GM23338 (cell line): ENCODE data around the gene NARS2. TPM values are rescaled to one million over a fixed set of nuclear protein-coding genes. Genes with fewer than 3 reads are reported as not detected.

ENCODE experiments used
- ATAC-seq: fragments of 200-7000 bp; cut with Tn5 transposase; 3 replicates; pipeline ENCODE4 v1.9.1; 2020
- DNase-seq: peaks from one replicate; pipeline ENCODE4 v3.0.0-alpha.2; 2015; ENCODE audit warnings: low spot score
- H2AFZ ChIP-seq: fragments of 200-600 bp; sonication (generic); 2 replicates; pipeline ENCODE4 v1.8.0; 2016; ENCODE audit warnings: antibody characterized with exemption, mild to moderate bottlenecking, moderate library complexity
- H3F3A ChIP-seq: fragments of 200-600 bp; sonication (generic); replicated peaks from 2 replicates; pipeline ENCODE4 v1.8.0; 2017; ENCODE audit warnings: antibody characterized with exemption, mixed run types, low read depth
- H3K27ac ChIP-seq: fragments of 200-600 bp; sonication (generic); 2 replicates; pipeline ENCODE4 v1.6.1; 2016; ENCODE audit warnings: low read depth
- H3K27me3 ChIP-seq: fragments of 200-600 bp; sonication (generic); 2 replicates; pipeline ENCODE4 v1.8.0; 2016; ENCODE audit warnings: mild to moderate bottlenecking, mixed run types, moderate library complexity; ENCODE audit not compliant: insufficient read depth
- H3K36me3 ChIP-seq: fragments of 200-600 bp; sonication (generic); 2 replicates; pipeline ENCODE4 v1.8.0; 2016; ENCODE audit warnings: mild to moderate bottlenecking; ENCODE audit not compliant: insufficient read depth
- H3K4me1 ChIP-seq: fragments of 200-600 bp; sonication (generic); 2 replicates; pipeline ENCODE4 v1.8.0; 2016; ENCODE audit warnings: mild to moderate bottlenecking, moderate library complexity; ENCODE audit not compliant: insufficient read depth
- H3K4me2 ChIP-seq: fragments of 200-600 bp; sonication (generic); 2 replicates; pipeline ENCODE4 v1.7.1; 2017; ENCODE audit warnings: mixed run types
- H3K4me3 ChIP-seq: fragments of 200-600 bp; sonication (generic); 2 replicates; pipeline ENCODE4 v1.6.1; 2016; ENCODE audit warnings: mixed run types
- H3K79me2 ChIP-seq: fragments of 200-600 bp; sonication (generic); replicated peaks from 2 replicates; pipeline ENCODE4 v1.8.0; 2017; ENCODE audit warnings: mild to moderate bottlenecking; ENCODE audit not compliant: insufficient read depth
- H3K9me2 ChIP-seq: fragments of 200-600 bp; sonication (generic); 2 replicates; pipeline ENCODE4 v1.8.0; 2017; ENCODE audit not compliant: insufficient read depth
- H4K20me1 ChIP-seq: fragments of 200-600 bp; sonication (generic); replicated peaks from 2 replicates; pipeline ENCODE4 v1.8.0; 2017; ENCODE audit warnings: mild to moderate bottlenecking; ENCODE audit not compliant: insufficient read depth
- H3K27ac Mint-ChIP-seq: 2 replicates; pipeline ENCODE4 v1.8.0; 2020; ENCODE audit warnings: inconsistent platforms, mild to moderate bottlenecking, moderate library complexity, mixed read lengths
- H3K27me3 Mint-ChIP-seq: 3 replicates; pipeline ENCODE4 v1.8.0; 2022; ENCODE audit warnings: low read depth, mild to moderate bottlenecking, moderate library complexity, mixed read lengths, inconsistent platforms; ENCODE audit not compliant: insufficient read depth, poor library complexity
- H3K36me3 Mint-ChIP-seq: 3 replicates; pipeline ENCODE4 v1.8.0; 2021; ENCODE audit warnings: low read depth, mild to moderate bottlenecking, inconsistent platforms, moderate library complexity, mixed read lengths
- H3K4me1 Mint-ChIP-seq: 3 replicates; pipeline ENCODE4 v1.8.0; 2020; ENCODE audit warnings: mild to moderate bottlenecking, inconsistent platforms, mixed read lengths
- H3K4me3 Mint-ChIP-seq: 3 replicates; pipeline ENCODE4 v1.8.0; 2021; ENCODE audit warnings: moderate library complexity, mild to moderate bottlenecking, inconsistent platforms, mixed read lengths
- H3K9me3 Mint-ChIP-seq: 3 replicates; pipeline ENCODE4 v1.8.0; 2020; ENCODE audit warnings: moderate library complexity, mild to moderate bottlenecking, inconsistent platforms, mixed read lengths
- CREB1 ChIP-seq: fragments of 250-450 bp; sonication (Bioruptor Pico); IDR thresholded peaks from 2 replicates; pipeline ENCODE4 v1.5.0; 2020; ENCODE audit warnings: low read depth, mild to moderate bottlenecking, moderate library complexity
- EZH2 ChIP-seq: fragments of 200-600 bp; sonication (generic); IDR thresholded peaks from one replicate; pipeline ENCODE4 v1.8.0; 2017; ENCODE audit warnings: antibody characterized with exemption, mild to moderate bottlenecking, low read depth; ENCODE audit not compliant: unreplicated experiment
- EZH2phosphoT487 ChIP-seq: fragments of 200-600 bp; sonication (generic); IDR thresholded peaks from one replicate; pipeline ENCODE4 v1.8.1; 2018; ENCODE audit warnings: antibody characterized with exemption; ENCODE audit not compliant: unreplicated experiment
- JUNB ChIP-seq: IDR thresholded peaks from one replicate; pipeline ENCODE4 v1.6.1; 2016; ENCODE audit warnings: antibody characterized with exemption; ENCODE audit not compliant: unreplicated experiment
- NANOG ChIP-seq: IDR thresholded peaks from 2 replicates; pipeline ENCODE4 v1.6.1; 2016; ENCODE audit warnings: antibody characterized with exemption, borderline replicate concordance
- POLR2AphosphoS5 ChIP-seq: IDR thresholded peaks from 2 replicates; pipeline ENCODE4 v1.6.1; 2016; ENCODE audit warnings: antibody characterized with exemption, low read depth
- STAT1 ChIP-seq: IDR thresholded peaks from one replicate; pipeline ENCODE4 v1.6.1; 2016; ENCODE audit warnings: antibody characterized with exemption; ENCODE audit not compliant: unreplicated experiment
- ZNF114 ChIP-seq: fragments of 250-450 bp; sonication (Bioruptor Pico); IDR thresholded peaks from 2 replicates; pipeline ENCODE4 v1.5.0; 2020; ENCODE audit warnings: mild to moderate bottlenecking, moderate library complexity
- ZNF331 ChIP-seq: fragments of 250-450 bp; sonication (Bioruptor Pico); IDR thresholded peaks from 2 replicates; pipeline ENCODE4 v1.5.0; 2020; ENCODE audit warnings: low read depth, mild to moderate bottlenecking, moderate library complexity
- polyA plus RNA-seq: library from polyadenylated mRNA; unstranded; fragments of >200 nt; fragmentation: Nextera tagmentation; extraction: Ambion mirVana; gene quantifications from 2 replicates; pipeline ENCODE4 v1.2.1, GENCODE V29; 2016
- total RNA-seq: library from RNA; depleted of rRNA; stranded (reverse); fragments of >200 nt; shearing (Covaris generic); gene quantifications from 2 replicates; pipeline ENCODE4 v1.2.3, GENCODE V29; 2014
- TF ChIP-seq, protein P1 (sequence below): IDR thresholded peaks from 2 replicates; pipeline ENCODE4 v1.6.1; 2016; ENCODE audit warnings: antibody characterized with exemption
- TF ChIP-seq, protein P2 (sequence below): IDR thresholded peaks from one replicate; pipeline ENCODE4 v1.6.1; 2018; ENCODE audit warnings: antibody characterized with exemption; ENCODE audit not compliant: unreplicated experiment
- TF ChIP-seq, protein P3 (sequence below), 2 experiments: fragments of 200-600 bp in 1 of 2; sonication (generic) in 1 of 2; conservative IDR thresholded peaks; 2 replicates each; pipeline versions ENCODE4 v1.5.1 to v1.6.1; 2016 to 2017; ENCODE audit warnings: antibody characterized with exemption in 2 of 2, low read depth in 2 of 2, mild to moderate bottlenecking in 2 of 2, moderate library complexity in 1 of 2
- TF ChIP-seq, protein P4 (sequence below): fragments of 250-450 bp; sonication (Bioruptor Pico); IDR thresholded peaks from 2 replicates; pipeline ENCODE4 v1.5.0; 2020; ENCODE audit warnings: mild to moderate bottlenecking, moderate library complexity

The NARS2 gene
- total and polyA plus RNA-seq, 2 experiments from 2014 or later: 45.7 to 62.0 TPM

DNA sequence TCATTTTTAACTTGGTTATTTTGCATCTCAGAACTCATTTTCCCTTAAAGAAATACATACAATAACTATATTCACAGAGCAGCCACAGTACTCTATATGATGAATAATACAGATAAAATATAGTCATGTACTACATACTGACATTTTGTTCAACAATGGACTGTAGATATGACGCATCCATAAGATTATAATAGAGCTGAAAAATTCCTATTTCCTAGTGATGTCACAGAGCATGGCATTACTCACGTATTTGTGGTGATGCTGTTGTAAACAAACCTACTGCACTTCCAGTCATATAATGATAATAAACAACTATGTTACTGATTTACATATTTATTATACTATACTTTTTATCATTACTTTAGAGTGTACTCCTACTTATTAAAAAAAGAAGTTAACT is 38.7 kb downstream of the NARS2 start:
- peaks cover 16% of the 10 kb centered on the region; the same call in 1 of the 2 replicates for H3K79me2 ChIP-seq
- no peaks in the 10 kb centered on the region for H3F3A ChIP-seq
- no peak overlapping the region for H3K4me2 ChIP-seq
- H3K27me3 ChIP-seq: no peaks in the 10 kb centered on the region
- H3K4me3 ChIP-seq: no peak overlapping the region
- H3K27ac ChIP-seq: no peak overlapping the region
- no peak for DNase-seq
- H3K36me3 ChIP-seq: no peaks in the 10 kb centered on the region
- H2AFZ ChIP-seq: no peak overlapping the region
- H3K27ac Mint-ChIP-seq: no peak overlapping the region
- ATAC-seq: no peak
- H3K27me3 Mint-ChIP-seq: peaks cover 5% of the 10 kb centered on the region
- H3K4me1 Mint-ChIP-seq: no peaks in the 10 kb centered on the region
- H3K36me3 Mint-ChIP-seq: peaks cover 17% of the 10 kb centered on the region; the same call in 2 of the 3 replicates
- H4K20me1 ChIP-seq: peaks cover 3% of the 10 kb centered on the region
- H3K9me2 ChIP-seq: no peaks in the 10 kb centered on the region
- TF ChIP-seq, protein P1, sequence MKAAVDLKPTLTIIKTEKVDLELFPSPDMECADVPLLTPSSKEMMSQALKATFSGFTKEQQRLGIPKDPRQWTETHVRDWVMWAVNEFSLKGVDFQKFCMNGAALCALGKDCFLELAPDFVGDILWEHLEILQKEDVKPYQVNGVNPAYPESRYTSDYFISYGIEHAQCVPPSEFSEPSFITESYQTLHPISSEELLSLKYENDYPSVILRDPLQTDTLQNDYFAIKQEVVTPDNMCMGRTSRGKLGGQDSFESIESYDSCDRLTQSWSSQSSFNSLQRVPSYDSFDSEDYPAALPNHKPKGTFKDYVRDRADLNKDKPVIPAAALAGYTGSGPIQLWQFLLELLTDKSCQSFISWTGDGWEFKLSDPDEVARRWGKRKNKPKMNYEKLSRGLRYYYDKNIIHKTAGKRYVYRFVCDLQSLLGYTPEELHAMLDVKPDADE: no peak
- TF ChIP-seq EZH2phosphoT487 (no peak), CREB1 (no peak), JUNB (no peak), STAT1 (no peak), ZNF331 (CRISPR knock-in tag) (no peak), EZH2 (no peak), NANOG (no peak), ZNF114 (CRISPR knock-in tag) (no peak), POLR2AphosphoS5 (no peak)
- TF ChIP-seq, protein P2, sequence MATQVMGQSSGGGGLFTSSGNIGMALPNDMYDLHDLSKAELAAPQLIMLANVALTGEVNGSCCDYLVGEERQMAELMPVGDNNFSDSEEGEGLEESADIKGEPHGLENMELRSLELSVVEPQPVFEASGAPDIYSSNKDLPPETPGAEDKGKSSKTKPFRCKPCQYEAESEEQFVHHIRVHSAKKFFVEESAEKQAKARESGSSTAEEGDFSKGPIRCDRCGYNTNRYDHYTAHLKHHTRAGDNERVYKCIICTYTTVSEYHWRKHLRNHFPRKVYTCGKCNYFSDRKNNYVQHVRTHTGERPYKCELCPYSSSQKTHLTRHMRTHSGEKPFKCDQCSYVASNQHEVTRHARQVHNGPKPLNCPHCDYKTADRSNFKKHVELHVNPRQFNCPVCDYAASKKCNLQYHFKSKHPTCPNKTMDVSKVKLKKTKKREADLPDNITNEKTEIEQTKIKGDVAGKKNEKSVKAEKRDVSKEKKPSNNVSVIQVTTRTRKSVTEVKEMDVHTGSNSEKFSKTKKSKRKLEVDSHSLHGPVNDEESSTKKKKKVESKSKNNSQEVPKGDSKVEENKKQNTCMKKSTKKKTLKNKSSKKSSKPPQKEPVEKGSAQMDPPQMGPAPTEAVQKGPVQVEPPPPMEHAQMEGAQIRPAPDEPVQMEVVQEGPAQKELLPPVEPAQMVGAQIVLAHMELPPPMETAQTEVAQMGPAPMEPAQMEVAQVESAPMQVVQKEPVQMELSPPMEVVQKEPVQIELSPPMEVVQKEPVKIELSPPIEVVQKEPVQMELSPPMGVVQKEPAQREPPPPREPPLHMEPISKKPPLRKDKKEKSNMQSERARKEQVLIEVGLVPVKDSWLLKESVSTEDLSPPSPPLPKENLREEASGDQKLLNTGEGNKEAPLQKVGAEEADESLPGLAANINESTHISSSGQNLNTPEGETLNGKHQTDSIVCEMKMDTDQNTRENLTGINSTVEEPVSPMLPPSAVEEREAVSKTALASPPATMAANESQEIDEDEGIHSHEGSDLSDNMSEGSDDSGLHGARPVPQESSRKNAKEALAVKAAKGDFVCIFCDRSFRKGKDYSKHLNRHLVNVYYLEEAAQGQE: no peak
- TF ChIP-seq, protein P3, sequence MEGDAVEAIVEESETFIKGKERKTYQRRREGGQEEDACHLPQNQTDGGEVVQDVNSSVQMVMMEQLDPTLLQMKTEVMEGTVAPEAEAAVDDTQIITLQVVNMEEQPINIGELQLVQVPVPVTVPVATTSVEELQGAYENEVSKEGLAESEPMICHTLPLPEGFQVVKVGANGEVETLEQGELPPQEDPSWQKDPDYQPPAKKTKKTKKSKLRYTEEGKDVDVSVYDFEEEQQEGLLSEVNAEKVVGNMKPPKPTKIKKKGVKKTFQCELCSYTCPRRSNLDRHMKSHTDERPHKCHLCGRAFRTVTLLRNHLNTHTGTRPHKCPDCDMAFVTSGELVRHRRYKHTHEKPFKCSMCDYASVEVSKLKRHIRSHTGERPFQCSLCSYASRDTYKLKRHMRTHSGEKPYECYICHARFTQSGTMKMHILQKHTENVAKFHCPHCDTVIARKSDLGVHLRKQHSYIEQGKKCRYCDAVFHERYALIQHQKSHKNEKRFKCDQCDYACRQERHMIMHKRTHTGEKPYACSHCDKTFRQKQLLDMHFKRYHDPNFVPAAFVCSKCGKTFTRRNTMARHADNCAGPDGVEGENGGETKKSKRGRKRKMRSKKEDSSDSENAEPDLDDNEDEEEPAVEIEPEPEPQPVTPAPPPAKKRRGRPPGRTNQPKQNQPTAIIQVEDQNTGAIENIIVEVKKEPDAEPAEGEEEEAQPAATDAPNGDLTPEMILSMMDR (conservative IDR thresholded peaks at IDR 0.05; ENCODE audit: low read depth in 2 of 2): no peak
- TF ChIP-seq, protein P4, sequence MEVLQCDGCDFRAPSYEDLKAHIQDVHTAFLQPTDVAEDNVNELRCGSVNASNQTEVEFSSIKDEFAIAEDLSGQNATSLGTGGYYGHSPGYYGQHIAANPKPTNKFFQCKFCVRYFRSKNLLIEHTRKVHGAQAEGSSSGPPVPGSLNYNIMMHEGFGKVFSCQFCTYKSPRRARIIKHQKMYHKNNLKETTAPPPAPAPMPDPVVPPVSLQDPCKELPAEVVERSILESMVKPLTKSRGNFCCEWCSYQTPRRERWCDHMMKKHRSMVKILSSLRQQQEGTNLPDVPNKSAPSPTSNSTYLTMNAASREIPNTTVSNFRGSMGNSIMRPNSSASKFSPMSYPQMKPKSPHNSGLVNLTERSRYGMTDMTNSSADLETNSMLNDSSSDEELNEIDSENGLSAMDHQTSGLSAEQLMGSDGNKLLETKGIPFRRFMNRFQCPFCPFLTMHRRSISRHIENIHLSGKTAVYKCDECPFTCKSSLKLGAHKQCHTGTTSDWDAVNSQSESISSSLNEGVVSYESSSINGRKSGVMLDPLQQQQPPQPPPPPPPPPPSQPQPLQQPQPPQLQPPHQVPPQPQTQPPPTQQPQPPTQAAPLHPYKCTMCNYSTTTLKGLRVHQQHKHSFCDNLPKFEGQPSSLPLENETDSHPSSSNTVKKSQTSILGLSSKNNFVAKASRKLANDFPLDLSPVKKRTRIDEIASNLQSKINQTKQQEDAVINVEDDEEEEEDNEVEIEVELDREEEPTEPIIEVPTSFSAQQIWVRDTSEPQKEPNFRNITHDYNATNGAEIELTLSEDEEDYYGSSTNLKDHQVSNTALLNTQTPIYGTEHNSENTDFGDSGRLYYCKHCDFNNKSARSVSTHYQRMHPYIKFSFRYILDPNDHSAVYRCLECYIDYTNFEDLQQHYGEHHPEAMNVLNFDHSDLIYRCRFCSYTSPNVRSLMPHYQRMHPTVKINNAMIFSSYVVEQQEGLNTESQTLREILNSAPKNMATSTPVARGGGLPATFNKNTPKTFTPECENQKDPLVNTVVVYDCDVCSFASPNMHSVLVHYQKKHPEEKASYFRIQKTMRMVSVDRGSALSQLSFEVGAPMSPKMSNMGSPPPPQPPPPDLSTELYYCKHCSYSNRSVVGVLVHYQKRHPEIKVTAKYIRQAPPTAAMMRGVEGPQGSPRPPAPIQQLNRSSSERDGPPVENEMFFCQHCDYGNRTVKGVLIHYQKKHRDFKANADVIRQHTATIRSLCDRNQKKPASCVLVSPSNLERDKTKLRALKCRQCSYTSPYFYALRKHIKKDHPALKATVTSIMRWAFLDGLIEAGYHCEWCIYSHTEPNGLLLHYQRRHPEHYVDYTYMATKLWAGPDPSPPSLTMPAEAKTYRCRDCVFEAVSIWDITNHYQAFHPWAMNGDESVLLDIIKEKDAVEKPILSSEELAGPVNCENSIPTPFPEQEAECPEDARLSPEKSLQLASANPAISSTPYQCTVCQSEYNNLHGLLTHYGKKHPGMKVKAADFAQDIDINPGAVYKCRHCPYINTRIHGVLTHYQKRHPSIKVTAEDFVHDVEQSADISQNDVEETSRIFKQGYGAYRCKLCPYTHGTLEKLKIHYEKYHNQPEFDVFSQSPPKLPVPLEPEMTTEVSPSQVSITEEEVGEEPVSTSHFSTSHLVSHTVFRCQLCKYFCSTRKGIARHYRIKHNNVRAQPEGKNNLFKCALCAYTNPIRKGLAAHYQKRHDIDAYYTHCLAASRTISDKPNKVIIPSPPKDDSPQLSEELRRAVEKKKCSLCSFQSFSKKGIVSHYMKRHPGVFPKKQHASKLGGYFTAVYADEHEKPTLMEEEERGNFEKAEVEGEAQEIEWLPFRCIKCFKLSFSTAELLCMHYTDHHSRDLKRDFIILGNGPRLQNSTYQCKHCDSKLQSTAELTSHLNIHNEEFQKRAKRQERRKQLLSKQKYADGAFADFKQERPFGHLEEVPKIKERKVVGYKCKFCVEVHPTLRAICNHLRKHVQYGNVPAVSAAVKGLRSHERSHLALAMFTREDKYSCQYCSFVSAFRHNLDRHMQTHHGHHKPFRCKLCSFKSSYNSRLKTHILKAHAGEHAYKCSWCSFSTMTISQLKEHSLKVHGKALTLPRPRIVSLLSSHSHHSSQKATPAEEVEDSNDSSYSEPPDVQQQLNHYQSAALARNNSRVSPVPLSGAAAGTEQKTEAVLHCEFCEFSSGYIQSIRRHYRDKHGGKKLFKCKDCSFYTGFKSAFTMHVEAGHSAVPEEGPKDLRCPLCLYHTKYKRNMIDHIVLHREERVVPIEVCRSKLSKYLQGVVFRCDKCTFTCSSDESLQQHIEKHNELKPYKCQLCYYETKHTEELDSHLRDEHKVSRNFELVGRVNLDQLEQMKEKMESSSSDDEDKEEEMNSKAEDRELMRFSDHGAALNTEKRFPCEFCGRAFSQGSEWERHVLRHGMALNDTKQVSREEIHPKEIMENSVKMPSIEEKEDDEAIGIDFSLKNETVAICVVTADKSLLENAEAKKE (CRISPR knock-in tag): no peak
- no peak overlapping the region for H3K4me3 Mint-ChIP-seq
- no peaks in the 10 kb centered on the region for H3K4me1 ChIP-seq
- H3K9me3 Mint-ChIP-seq: no peaks in the 10 kb centered on the region
